GM12892 (cell line): ENCODE measurements around the gene MAP4.

Experiments
- POLR2A ChIP-seq: IDR thresholded peaks from 2 replicates; pipeline ENCODE4 v1.6.1; 2011; ENCODE audit warnings: low read depth, low read length, control low read depth
- POLR2AphosphoS5 ChIP-seq: IDR thresholded peaks from 2 replicates; pipeline ENCODE4 v1.6.1; 2011; ENCODE audit warnings: low read depth, low read length, control low read depth
- TAF1 ChIP-seq: IDR thresholded peaks from 2 replicates; pipeline ENCODE4 v1.6.1; 2011; ENCODE audit warnings: low read depth, mild to moderate bottlenecking, control low read depth, low read length, borderline replicate concordance

- no peak for TF ChIP-seq POLR2A
- no peak for TF ChIP-seq POLR2AphosphoS5
- no peak for TF ChIP-seq TAF1
Observed at GRCh38 chr3:47979070-47979469, 37.1 kb downstream of the MAP4 start.
